Stomach (tissue), 9 donors: ENCODE results near the gene KIF6. TPM values are rescaled to one million over a fixed set of nuclear protein-coding genes. Genes with fewer than 3 reads are reported as not detected.
A peak's percentile ranks its signal among the peaks of the same experiment; 100 is the strongest.

Experiments used
- DNase-seq, 2 donors: peaks; one replicate each; pipeline versions ENCODE4 v3.0.0 to v3.0.0-alpha.2; 2013 to 2019
- H3K27ac ChIP-seq, 5 donors: fragments of 200-600 bp in 4 of 5; sonication (generic) in 4 of 5; one replicate each; pipeline ENCODE4 v1.5.1; 2013 to 2019; ENCODE audit warnings: mild to moderate bottlenecking in 1 of 5, moderate library complexity in 1 of 5
- H3K27me3 ChIP-seq, 3 donors: fragments of 200-600 bp; sonication (generic); one replicate each; pipeline ENCODE4 v1.5.1; 2017 to 2019; ENCODE audit warnings: mixed run types in 1 of 3
- H3K36me3 ChIP-seq, 4 donors: fragments of 200-600 bp; sonication (generic); 1 replicate in 3 of 4; 2 replicates in 1 of 4; pipeline ENCODE4 v1.5.1; 2016 to 2019
- H3K4me1 ChIP-seq, 4 donors: fragments of 200-600 bp; sonication (generic); one replicate each; pipeline ENCODE4 v1.5.1; 2016 to 2019
- H3K4me3 ChIP-seq, 4 donors: fragments of 200-600 bp; sonication (generic) in 3 of 4; one replicate each; pipeline ENCODE4 v1.5.1; 2016 to 2019; ENCODE audit warnings: mild to moderate bottlenecking in 1 of 4
- H3K9me3 ChIP-seq, 4 donors: fragments of 200-600 bp; sonication (generic); one replicate each; pipeline ENCODE4 v1.5.1; 2016 to 2019
- EP300 ChIP-seq: sonication (generic); formaldehyde crosslinking; IDR thresholded peaks from one replicate; pipeline ENCODE4 v1.6.1; 2017; ENCODE audit warnings: antibody characterized with exemption
- POLR2A ChIP-seq, 4 donors: fragments of 450-650 bp; IDR thresholded peaks; one replicate each; pipeline ENCODE4 v1.6.1; 2016; ENCODE audit warnings: antibody characterized with exemption in 4 of 4, control low read depth in 2 of 4, mild to moderate bottlenecking in 1 of 4, moderate library complexity in 1 of 4
- POLR2AphosphoS5 ChIP-seq, 3 donors: sonication (generic); formaldehyde crosslinking; IDR thresholded peaks; one replicate each; pipeline ENCODE4 v1.6.1; 2016; ENCODE audit warnings: antibody characterized with exemption in 3 of 3
- WGBS, 5 donors: extraction: QIAGEN DNeasy Blood & Tissue Kit in 3 of 5; methylation state at CpG; one replicate each; pipeline versions ENCODE4 v1.1.5 to v1.1.7; 2013 to 2018; 5-methylcytosine and 5-hydroxymethylcytosine counted together
- intact Hi-C: fragments of 100-400 bp; cut with DNase I; formaldehyde crosslinking; loops from one replicate; pipeline ENCODE4 v1.15.1; 2023; ENCODE audit warnings: low total_unique reads
- polyA plus RNA-seq, 3 donors: library from polyadenylated mRNA; stranded (reverse); fragments of 200-250 nt; gene quantifications; one replicate each; pipeline ENCODE4 v1.2.3, GENCODE V29; 2013
- total RNA-seq, 5 donors: library from RNA; depleted of rRNA; stranded (reverse); fragments of >200 nt; gene quantifications; one replicate each; pipeline versions ENCODE4 v1.1.0 to v1.2.3, GENCODE V29; 2014 to 2016
- TF ChIP-seq, protein P1 (sequence below), 7 experiments: fragments of 450-650 bp in 4 of 7; fragments of 200-600 bp in 3 of 7; sonication (generic) in 3 of 7; IDR thresholded peaks; one replicate each; pipeline ENCODE4 v1.5.1; 2016 to 2019; ENCODE audit warnings: antibody characterized with exemption in 7 of 7, control low read depth in 2 of 7, mild to moderate bottlenecking in 1 of 7
- donor health status: healthy with polysubstance abuse.
- donor health status: Bipolar disorder and iron deficiency.
- donor health status: healthy.

KIF6 gene
- total and polyA plus RNA-seq, 8 donors: 0.25 to 9.8 (median 0.37) TPM; not detected in 3

DNA sequence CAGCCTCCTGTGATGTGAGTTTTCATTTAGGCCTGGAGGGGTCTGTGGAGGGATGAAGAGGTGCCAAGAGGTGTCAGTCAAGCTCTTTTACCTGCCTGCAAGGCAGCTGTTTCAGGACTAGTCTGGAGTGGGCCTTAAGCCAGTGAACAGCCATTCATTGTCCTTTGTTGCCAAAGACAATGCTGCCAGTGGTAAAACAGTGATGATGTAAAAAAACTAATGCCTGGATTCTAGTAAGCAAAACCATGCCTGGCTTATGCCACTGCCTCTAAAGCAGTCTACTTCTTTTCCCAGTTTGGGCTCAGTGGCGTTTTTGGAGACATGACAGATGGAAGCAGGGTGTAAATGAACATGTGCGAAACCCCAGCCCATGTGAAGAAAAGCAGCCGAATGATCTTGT is 309.2 kb downstream of the KIF6 start:
- WGBS, 5 donors: 72 to 89% (median 80%) methylated on average over 3 of the region's 3 CpGs

DNA sequence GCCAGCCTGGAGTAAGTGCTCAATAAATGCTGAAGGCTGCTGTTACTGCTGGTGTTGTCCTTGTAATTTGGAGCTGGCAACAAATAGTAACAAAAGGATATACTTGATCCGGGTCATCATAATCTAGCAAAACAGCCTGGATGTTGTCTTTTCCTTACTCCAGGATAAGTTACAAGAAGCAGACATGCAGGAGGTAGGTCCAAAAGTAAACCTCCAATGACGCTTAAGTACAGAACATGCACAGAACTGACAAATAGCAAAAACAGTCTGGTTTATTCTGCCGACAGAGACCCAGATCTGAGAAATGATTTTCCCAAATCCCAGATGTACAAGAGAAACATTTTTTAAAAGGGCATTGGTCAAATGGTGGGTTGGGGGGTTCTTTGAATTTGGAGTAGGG is 309.7 kb downstream of the KIF6 start:
- no peaks in the 10 kb centered on the region for H3K27me3 ChIP-seq
- 72 to 90% (median 82%) methylated on average over 3 of the region's 3 CpGs for WGBS, 5 donors

More for the DNA sequence above, 309.2 kb downstream of the KIF6 start:
- H3K4me1 ChIP-seq: peaks cover 0 to 15% (median 0%) of the 10 kb centered on the region in 4 donors
- peak in 1 of 2 donors; percentile 27 for DNase-seq
- H3K27ac ChIP-seq: peak overlapping the region in 1 of 5 donors; percentile 80
- no peaks in the 10 kb centered on the region for H3K27me3 ChIP-seq
- no peak overlapping the region for H3K4me3 ChIP-seq
- intact Hi-C loops: no loop called here
- H3K9me3 ChIP-seq: no peaks in the 10 kb centered on the region
- H3K36me3 ChIP-seq: no peaks in the 10 kb centered on the region
- TF ChIP-seq POLR2A (IDR thresholded peaks at IDR 0.05): no peak
- peak; percentile 13 for TF ChIP-seq EP300
- TF ChIP-seq, protein P1, sequence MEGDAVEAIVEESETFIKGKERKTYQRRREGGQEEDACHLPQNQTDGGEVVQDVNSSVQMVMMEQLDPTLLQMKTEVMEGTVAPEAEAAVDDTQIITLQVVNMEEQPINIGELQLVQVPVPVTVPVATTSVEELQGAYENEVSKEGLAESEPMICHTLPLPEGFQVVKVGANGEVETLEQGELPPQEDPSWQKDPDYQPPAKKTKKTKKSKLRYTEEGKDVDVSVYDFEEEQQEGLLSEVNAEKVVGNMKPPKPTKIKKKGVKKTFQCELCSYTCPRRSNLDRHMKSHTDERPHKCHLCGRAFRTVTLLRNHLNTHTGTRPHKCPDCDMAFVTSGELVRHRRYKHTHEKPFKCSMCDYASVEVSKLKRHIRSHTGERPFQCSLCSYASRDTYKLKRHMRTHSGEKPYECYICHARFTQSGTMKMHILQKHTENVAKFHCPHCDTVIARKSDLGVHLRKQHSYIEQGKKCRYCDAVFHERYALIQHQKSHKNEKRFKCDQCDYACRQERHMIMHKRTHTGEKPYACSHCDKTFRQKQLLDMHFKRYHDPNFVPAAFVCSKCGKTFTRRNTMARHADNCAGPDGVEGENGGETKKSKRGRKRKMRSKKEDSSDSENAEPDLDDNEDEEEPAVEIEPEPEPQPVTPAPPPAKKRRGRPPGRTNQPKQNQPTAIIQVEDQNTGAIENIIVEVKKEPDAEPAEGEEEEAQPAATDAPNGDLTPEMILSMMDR (IDR thresholded peaks at IDR 0.05): no peak
- TF ChIP-seq POLR2AphosphoS5 (IDR thresholded peaks at IDR 0.05): peak in 1 of 3 donors; percentile 36

DNA sequence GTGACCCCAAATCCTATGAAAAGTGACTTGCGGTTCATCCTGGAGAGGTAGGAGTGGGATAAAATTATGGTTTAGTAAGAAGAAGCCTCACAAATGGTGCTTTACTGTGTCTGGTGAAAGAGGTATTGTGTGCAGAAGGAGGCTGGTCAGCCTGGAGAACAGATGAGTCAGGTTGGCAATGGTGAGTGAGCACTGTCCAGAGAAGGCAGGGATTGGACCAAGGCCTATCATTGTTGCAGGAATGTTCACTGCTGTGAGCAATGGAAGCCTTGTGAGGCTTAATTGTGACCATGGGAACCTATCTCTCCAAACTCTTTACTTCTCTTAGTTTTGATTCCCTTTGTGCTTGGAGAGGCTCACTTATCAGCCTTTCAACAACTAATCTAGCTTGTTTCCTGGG is 313.7 kb downstream of the KIF6 start:
- 91 to 100% (median 99%) methylated on average over 1 of the region's 1 CpG for WGBS, 5 donors
- TF ChIP-seq EP300 (no peak), POLR2A (IDR thresholded peaks at IDR 0.05) (no peak), POLR2AphosphoS5 (IDR thresholded peaks at IDR 0.05) (no peak)
- TF ChIP-seq, protein P1 (IDR thresholded peaks at IDR 0.05): no peak
- H3K27me3 ChIP-seq: no peaks in the 10 kb centered on the region

More for the DNA sequence above, 309.7 kb downstream of the KIF6 start:
- peak overlapping the region in 1 of 5 donors; percentile 80 for H3K27ac ChIP-seq
- intact Hi-C loops: no loop called here
- H3K4me3 ChIP-seq: no peak overlapping the region
- no peaks in the 10 kb centered on the region for H3K9me3 ChIP-seq
- H3K4me1 ChIP-seq: peaks cover 0 to 9% (median 0%) of the 10 kb centered on the region in 4 donors
- DNase-seq: no peak
- H3K36me3 ChIP-seq: no peaks in the 10 kb centered on the region
- TF ChIP-seq, protein P1 (IDR thresholded peaks at IDR 0.05): no peak
- TF ChIP-seq POLR2A (IDR thresholded peaks at IDR 0.05) (no peak), POLR2AphosphoS5 (IDR thresholded peaks at IDR 0.05) (no peak), EP300 (no peak)

DNA sequence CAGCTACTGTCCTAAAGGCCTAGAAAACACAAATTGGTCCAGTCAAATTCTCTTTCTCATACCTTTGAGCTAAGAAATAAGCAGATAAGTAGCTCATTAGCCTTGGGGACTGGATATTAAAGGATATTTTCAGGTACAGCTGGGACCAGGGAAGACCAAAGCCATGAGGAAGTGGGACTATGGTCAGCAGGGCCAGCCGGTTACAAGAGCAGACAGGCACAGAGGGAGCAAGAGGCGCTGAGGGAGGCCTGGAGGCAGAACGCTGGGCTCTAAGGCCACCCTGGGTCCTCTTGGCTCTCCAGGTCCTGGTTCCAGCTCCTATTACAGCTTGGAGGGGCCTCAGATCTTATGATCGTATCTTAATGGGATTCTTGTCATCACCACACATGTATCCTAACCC is 314.2 kb downstream of the KIF6 start:
- Histone ChIP-seq H3K27me3 (no peaks in the 10 kb centered on the region), H3K36me3 (no peaks in the 10 kb centered on the region), H3K4me1 (no peaks in the 10 kb centered on the region), H3K4me3 (no peak overlapping the region), H3K27ac (no peak overlapping the region), H3K9me3 (no peaks in the 10 kb centered on the region)
- TF ChIP-seq EP300 (no peak), POLR2AphosphoS5 (IDR thresholded peaks at IDR 0.05) (no peak), POLR2A (IDR thresholded peaks at IDR 0.05) (no peak)
- TF ChIP-seq, protein P1 (IDR thresholded peaks at IDR 0.05): no peak
- intact Hi-C loops: no loop called here
- 86 to 98% (median 92%) methylated on average over 4 of the region's 4 CpGs for WGBS, 5 donors
- DNase-seq: no peak

More for the DNA sequence above, 313.7 kb downstream of the KIF6 start:
- intact Hi-C loops: no loop called here
- no peak for DNase-seq
- Histone ChIP-seq H3K9me3 (no peaks in the 10 kb centered on the region), H3K27ac (no peak overlapping the region), H3K4me3 (no peak overlapping the region), H3K36me3 (no peaks in the 10 kb centered on the region), H3K4me1 (peaks cover 0 to 4% (median 0%) of the 10 kb centered on the region in 4 donors)
